DOHH2 (cell line): ENCODE data around the gene TTBK2.

Experiments
- CTCF ChIP-seq: fragments of 200-600 bp; sonication (generic); IDR thresholded peaks from one replicate; pipeline ENCODE4 v1.5.1; 2014; ENCODE audit warnings: antibody characterized with exemption, mild to moderate bottlenecking, low read depth, low read length; ENCODE audit not compliant: poor library complexity, severe bottlenecking
- EZH2phosphoT487 ChIP-seq: fragments of 200-600 bp; sonication (generic); IDR thresholded peaks from 2 replicates; pipeline ENCODE4 v1.6.1; 2017; ENCODE audit warnings: borderline replicate concordance, mild to moderate bottlenecking, antibody characterized with exemption, low read length, moderate library complexity, mixed read lengths

GRCh38 chr15:42964476-42964875 is 43.9 kb upstream of the TTBK2 start:
- TF ChIP-seq CTCF (no peak), EZH2phosphoT487 (no peak)
